Fibroblast of skin of back (primary cell): ENCODE measurements around the gene CCDC187.

Experiments
- DNase-seq: peaks from one replicate; pipeline ENCODE4 v3.0.0-alpha.2; 2013

CCDC187 gene

DNA sequence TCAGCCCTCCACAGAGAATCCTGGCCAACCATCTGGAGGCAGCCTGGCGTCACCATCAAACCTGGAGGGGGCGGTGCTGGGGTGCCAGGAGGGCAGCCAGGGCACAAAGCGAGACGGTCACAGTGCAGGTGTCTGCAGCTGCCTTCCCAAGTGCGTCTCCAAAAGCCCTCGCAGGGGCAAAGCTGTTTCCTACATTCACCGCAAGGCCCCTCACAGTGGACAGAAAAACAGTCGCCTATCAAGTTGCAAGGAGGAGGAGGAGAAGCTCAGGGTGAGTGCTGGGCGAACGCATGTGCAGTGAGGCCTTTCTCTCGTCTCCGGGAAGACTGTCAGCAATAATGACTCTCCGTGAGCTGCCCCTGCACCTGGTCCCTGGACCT, 81.0 kb downstream of the CCDC187 start:
- no peak for DNase-seq

DNA sequence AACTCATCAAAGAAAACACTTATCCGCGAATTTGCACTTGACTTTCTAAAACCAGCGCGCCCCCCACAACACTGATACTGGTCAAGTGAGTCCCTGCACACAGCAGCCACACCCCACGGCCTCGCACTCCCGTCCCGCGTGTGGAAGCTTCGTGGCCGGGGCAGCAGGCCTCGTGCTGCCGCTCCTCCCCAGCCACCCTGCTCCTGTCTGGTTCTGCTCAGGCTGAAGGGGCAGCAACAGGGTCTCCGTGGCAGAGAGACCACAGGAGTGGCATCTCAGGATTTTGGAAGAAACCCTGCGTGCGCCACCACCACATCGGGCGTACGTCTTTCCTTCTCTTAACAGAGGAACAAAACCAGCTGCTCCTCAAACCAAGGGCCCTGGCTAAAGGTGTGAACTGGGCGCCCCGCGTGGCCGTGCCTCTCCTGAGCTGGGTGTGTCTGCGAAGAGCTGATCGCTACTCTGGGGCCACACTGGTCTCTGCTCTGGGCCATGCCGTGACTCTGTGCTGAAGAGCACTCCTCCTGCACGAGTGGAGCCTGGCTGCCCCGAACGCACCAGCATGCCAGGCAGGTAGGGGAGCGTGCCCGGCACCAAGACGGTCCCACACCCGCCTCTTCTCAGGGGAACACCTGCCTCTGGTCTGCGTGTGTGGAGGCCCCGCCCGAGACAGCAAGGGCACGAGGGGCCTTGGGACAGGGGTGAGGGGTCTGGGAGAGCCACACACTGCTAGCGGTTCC, 81.6 kb downstream of the CCDC187 start:
- no peak for DNase-seq

- DNase-seq = peak; percentile 55
Observed at GRCh38 chr9:136220017-136220729, 83.7 kb downstream of the CCDC187 start.

DNA sequence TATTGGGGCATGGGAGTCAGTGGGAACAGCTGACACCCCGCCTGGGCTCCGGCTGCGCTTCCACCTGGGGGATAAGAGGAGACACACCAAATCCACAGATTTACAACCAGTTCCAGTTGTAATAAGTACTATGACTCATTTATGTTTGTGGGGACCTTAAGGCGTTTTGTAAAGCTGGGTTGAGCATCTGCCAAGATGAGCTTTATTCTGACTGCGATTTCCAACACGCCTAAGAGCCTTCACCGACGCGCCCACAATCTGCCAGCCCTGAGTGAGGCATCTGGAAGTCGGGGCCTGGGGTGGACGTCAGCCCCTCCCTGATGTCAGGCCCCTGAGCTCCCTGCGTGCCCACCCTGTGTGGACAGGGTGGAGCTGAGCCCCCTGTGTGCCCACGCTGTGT, 84.6 kb downstream of the CCDC187 start:
- peak; percentile 21 for DNase-seq

DNA sequence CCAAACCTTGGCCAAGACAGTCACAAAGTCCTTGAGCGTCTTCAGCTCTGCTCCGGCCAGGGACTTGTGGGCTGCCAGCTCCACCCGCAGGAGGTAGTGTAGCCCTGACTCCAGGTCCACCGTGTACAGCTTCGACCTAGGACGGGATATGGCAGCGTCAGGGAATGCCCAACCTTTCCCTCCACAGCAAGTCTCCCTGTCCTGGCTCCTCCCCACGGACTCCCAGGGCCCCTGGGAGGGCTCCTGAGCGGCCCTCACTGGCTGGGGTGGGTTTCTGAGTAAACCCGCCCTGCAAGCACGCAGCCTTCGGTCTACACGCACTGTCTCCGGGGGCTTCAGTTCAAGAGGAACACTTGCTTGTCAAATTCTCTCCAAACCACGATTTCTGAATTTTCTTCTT, 85.2 kb downstream of the CCDC187 start:
- DNase-seq = no peak

DNA sequence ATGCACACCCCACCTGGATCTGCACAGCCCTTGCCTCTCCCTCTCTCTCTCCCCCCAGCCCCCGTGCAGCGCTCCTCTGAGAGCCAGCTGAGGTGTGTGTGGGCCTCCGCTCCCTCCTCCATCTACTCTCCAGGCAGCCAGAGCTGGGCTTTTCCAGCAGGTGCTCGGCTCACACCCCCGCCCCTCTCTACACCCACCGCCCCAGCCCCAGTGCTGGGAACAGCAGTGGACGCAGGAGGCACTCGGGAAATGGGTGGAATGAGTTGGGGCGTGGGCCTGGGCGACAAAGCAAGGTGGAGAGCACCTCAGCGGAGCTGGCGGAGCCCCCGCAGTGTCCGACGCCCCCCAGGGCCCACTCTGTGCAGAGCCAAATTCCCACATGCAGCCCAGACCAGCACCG, 85.6 kb downstream of the CCDC187 start:
- DNase-seq = no peak

GRCh38 chr9:136216541-136217244, 87.2 kb downstream of the CCDC187 start:
- no peak for DNase-seq

GRCh38 chr9:136213733-136214132, 90.2 kb downstream of the CCDC187 start:
- DNase-seq = no peak

DNA sequence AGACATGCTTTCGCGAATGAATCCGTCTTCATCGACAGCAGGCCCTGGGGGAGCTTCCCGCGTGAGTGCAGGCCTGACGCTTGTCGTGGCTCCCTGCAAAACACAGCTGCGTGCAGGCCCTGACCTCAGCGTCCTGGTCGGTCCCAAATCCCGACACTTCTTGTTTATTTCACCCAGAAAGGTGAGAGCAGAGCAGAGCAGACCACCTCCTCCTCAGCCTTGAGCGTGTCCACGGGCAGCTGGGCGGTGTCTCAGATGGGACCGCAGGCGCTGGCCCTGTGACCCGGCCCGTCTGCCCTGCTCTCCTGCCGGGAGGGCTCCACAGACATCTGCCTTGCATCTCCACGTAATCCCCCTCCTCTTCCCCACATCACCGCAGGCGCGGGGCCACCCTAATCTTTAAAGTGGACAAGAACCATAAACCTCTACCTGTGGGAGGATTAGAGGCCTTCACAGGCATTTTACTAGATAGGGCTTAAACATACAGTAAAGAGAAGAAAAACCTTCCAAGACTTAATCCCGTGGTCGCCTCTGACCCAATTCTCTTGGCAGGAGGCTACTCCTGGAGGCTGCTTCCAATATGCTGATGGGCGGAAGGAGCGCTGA, 91.4 kb downstream of the CCDC187 start:
- DNase-seq = no peak

GRCh38 chr9:136211441-136212344, 92.2 kb downstream of the CCDC187 start:
- DNase-seq = no peak

- no peak for DNase-seq
Observed at GRCh38 chr9:136211006-136211405, 92.9 kb downstream of the CCDC187 start.

DNA sequence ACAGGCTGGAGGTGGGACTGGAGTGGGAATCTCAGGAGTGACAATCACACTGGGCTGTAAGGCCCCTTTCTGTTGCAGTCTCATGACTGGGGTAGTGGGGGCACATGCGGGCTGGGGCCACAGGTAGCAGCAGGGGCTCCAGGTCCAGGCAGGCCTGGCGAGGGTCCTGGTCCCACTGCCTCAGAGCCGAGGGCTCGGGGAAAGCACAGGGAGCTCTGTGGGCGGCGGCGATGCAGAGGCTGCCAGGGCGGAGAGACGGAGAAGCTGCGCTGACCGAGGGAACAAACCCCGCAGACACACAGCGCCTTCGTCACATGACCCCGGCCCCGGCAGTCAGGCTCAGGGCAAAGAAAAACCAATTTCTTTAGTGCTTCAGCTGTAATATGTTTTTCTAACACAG, 93.6 kb downstream of the CCDC187 start:
- DNase-seq = no peak

- DNase-seq = no peak
Observed at GRCh38 chr9:136209786-136210185, 94.1 kb downstream of the CCDC187 start.

- DNase-seq = no peak
Observed at GRCh38 chr9:136209232-136209631, 94.7 kb downstream of the CCDC187 start.

DNA sequence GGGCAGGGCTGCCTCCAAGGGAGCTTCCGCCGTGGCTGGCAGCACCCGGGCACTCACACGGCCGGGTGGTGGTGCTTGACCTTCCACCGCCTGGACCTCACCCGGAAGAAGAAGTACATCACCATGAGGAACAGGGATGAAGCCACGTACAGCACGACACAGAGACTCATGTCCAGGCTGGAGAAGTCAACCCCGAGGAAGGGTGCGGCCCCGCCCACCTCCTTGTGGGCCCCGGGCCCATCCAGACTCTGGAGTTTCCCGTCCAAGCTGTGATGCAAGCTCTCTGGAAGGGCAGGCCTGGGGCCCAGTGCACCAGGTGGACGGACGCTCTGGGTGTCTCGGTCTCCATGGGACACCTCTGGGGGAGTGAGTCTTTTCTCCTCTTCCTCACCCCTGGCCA, 95.2 kb downstream of the CCDC187 start:
- DNase-seq = no peak

DNA sequence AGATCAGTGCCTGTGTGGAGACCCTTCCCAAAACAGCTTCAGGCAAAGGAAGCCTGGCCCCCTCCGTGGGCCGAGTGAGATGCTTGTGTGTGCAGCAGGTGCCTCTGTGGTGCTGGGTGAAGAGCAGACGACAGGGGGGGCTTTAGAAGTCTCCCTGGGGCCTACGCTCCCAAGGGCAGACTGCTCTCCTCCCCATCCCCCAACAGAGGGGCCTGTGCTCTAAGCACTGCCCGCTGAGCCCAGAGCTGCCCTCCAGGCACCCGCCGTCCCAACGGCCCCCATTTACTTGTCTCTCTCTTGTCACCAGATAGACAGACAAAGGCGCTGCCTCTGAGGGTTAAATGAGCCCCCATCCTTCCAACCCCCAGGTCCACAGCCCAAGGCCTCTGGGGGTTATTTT, 96.3 kb downstream of the CCDC187 start:
- no peak for DNase-seq

DNA sequence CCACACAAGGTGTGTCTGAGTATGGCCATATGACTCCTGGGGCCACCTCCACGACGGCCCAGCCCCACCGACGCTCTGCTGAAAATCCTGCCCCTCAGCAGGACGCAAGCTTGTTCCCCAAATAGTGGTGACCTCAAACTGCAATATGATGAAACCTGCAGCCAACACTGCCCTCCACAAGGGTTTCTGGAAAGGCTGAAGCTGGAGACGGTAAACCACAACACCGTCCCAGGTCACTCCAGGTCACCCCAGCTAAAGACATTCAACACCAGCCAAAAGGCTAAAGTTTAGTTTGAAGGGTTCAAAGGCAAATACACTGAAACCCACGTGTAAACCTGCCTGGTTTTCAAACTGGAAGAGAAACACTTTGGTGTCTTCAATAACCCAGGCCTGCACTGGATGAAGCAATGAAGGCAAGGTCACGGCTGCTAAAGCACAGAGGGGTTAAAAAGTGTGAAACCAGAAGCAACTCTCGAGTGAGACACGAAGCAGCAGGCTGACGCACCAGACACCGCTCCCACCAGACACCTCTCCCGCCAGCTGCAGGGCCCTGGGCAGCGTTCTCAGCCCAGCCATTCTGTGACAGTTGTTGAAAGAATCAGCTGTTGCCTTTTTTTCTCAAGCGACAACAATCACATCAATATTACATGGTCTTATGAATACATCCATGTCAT, 97.2 kb downstream of the CCDC187 start:
- no peak for DNase-seq

GRCh38 chr9:136205707-136205992, 98.2 kb downstream of the CCDC187 start:
- DNase-seq = no peak

- peak; percentile 39 for DNase-seq
Observed at GRCh38 chr9:136204838-136205706, 98.8 kb downstream of the CCDC187 start, which contains the start of gene LHX3. Gene LHX3, minus strand, starts transcription at chr9:136205128. Its CDS starts 116 bp downstream, at chr9:136205012.

DNA sequence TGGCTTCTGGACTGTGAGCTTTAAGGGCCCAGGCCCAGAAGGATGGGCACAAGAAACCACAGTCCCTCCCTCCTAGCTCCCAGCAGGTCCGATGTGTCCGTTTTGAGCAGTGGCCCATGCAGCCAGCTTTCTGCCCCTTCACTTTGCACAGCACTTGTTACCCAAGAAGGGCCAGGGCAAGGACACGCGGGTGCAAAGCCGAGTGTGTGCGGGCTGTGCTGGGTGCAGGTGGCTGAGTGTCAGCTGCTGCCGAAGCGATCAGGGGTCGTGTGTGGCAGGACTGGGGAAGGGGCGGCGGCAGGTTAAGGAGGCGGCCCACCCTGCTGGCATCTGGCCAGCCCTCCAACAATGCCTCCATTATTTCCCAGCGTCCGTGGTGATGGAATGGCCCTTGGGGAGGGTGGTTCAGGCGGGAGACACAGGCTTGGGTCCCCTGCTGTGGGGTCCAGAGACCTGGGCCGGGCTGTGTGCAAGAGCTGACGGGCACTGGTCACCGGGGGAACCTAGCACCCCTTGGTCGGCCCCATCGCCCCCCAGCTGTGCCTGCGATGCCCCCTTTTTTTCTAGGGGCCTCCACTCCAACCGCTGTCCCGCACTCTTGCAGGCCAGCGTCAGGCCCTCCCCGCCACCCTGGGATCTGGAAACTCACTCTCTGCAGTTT, 99.6 kb downstream of the CCDC187 start:
- no peak for DNase-seq
